ENCODE measurements around the gene CXCL10.
"Not testable (repeated sequence)": the region's sequence is repeated elsewhere in the genome, so short reads cannot be mapped to it uniquely, and the experiment has no call there.

DNA sequence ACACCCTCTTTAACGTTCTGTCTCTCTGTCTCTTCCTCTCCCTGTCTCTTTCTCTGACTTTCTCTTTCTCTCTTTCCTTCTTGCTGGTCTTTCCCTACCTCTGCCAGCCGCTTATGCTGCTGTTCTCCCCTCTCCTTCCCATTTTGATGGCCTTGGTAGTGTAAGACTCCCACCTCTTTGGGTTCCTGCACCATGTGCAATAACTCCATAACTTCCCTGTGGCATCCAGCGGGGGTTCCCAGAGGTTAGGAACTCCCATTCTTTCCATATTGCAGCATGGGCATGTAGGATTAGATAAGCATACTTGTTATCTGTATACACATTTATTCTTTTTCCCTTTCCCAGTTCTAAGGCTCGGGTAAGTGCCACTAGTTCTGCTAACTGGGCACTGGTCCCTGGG is 21.4 kb upstream of the CXCL10 start:
- TF ChIP-seq GABPA (IDR thresholded peaks at IDR 0.05; ENCODE audit: low read depth), result not testable (repeated sequence)
- TF ChIP-seq, protein P1, sequence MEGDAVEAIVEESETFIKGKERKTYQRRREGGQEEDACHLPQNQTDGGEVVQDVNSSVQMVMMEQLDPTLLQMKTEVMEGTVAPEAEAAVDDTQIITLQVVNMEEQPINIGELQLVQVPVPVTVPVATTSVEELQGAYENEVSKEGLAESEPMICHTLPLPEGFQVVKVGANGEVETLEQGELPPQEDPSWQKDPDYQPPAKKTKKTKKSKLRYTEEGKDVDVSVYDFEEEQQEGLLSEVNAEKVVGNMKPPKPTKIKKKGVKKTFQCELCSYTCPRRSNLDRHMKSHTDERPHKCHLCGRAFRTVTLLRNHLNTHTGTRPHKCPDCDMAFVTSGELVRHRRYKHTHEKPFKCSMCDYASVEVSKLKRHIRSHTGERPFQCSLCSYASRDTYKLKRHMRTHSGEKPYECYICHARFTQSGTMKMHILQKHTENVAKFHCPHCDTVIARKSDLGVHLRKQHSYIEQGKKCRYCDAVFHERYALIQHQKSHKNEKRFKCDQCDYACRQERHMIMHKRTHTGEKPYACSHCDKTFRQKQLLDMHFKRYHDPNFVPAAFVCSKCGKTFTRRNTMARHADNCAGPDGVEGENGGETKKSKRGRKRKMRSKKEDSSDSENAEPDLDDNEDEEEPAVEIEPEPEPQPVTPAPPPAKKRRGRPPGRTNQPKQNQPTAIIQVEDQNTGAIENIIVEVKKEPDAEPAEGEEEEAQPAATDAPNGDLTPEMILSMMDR (IDR thresholded peaks at IDR 0.05; ENCODE audit: insufficient read depth, low read length), result not testable (repeated sequence)
